ENCODE results near the gene SPATA16.

- no peak for TF ChIP-seq CTCF (IDR thresholded peaks at IDR 0.05)
- TF ChIP-seq POLR2A (IDR thresholded peaks at IDR 0.05) = no peak
These were observed 209.2 kb downstream of the SPATA16 start for GRCh38 chr3:172931746-172932285.
